GM21526 (cell line): Measurements from ENCODE around the gene AAR2.

ENCODE experiments used
- ATAC-seq: cut with Tn5 transposase; IDR thresholded peaks from one replicate; pipeline ENCODE4 v1.9.1; 2021; ENCODE audit warnings: moderate library complexity; ENCODE audit not compliant: unreplicated experiment, low FRiP score

The AAR2 gene

GRCh38 chr20:36255445-36255844 lies 19.2 kb downstream of the AAR2 start:
- ATAC-seq: no peak

GRCh38 chr20:36259177-36260061 lies 23.1 kb downstream of the AAR2 start:
- no peak for ATAC-seq

GRCh38 chr20:36260316-36260715 lies 24.0 kb downstream of the AAR2 start:
- ATAC-seq: no peak

- ATAC-seq: no peak
Observed at GRCh38 chr20:36261389-36262105, 25.3 kb downstream of the AAR2 start.

- no peak for ATAC-seq
Observed at GRCh38 chr20:36262440-36262839, 26.2 kb downstream of the AAR2 start.

GRCh38 chr20:36264426-36265246 lies 28.4 kb downstream of the AAR2 start:
- no peak for ATAC-seq

- no peak for ATAC-seq
Observed at GRCh38 chr20:36266189-36266588, 29.9 kb downstream of the AAR2 start.

GRCh38 chr20:36267605-36268381 lies 31.5 kb downstream of the AAR2 start:
- no peak for ATAC-seq

- no peak for ATAC-seq
Observed at GRCh38 chr20:36268440-36269342, 32.4 kb downstream of the AAR2 start.

- ATAC-seq: no peak
Observed at GRCh38 chr20:36269507-36269906, 33.2 kb downstream of the AAR2 start.

GRCh38 chr20:36270744-36271638 lies 34.7 kb downstream of the AAR2 start:
- ATAC-seq: no peak

GRCh38 chr20:36271639-36272546 lies 35.6 kb downstream of the AAR2 start:
- ATAC-seq: no peak

- ATAC-seq: no peak
Observed at GRCh38 chr20:36272547-36273220, 36.4 kb downstream of the AAR2 start.

- ATAC-seq: no peak
Observed at GRCh38 chr20:36273414-36274180, 37.3 kb downstream of the AAR2 start.

GRCh38 chr20:36274181-36274841 lies 38.0 kb downstream of the AAR2 start:
- no peak for ATAC-seq
